C4-2B (cell line): Measurements from ENCODE around the gene ARHGAP15.

ENCODE experiments used
- CTCF ChIP-seq: fragments of 450-650 bp; conservative IDR thresholded peaks from 2 replicates; pipeline ENCODE4 v1.5.1; 2017; ENCODE audit warnings: mild to moderate bottlenecking
- ZFX ChIP-seq: fragments of 450-650 bp; IDR thresholded peaks from 2 replicates; pipeline ENCODE4 v1.6.1; 2017

GRCh38 chr2:143088388-143088787, 40.8 kb upstream of the ARHGAP15 start:
- no peak for TF ChIP-seq CTCF
- no peak for TF ChIP-seq ZFX
